Neuronal stem cell (in vitro differentiated cells): ENCODE data around the gene THSD4.

Source experiments
- DNase-seq: peaks from one replicate; pipeline ENCODE4 v3.0.0-alpha.2; 2013; ENCODE audit warnings: low spot score
- H2AFZ ChIP-seq: one replicate; pipeline ENCODE4 v1.6.1; 2013; ENCODE audit warnings: mild to moderate bottlenecking, low read length, inconsistent platforms
- H2AK5ac ChIP-seq: 2 replicates; pipeline ENCODE4 v1.6.1; 2013; ENCODE audit warnings: low read depth, mild to moderate bottlenecking, inconsistent platforms, low read length, moderate library complexity, mixed read lengths
- H2BK120ac ChIP-seq: 2 replicates; pipeline ENCODE4 v1.6.1; 2013; ENCODE audit warnings: low read depth, mild to moderate bottlenecking, inconsistent platforms, low read length, moderate library complexity, mixed read lengths
- H2BK12ac ChIP-seq: one replicate; pipeline ENCODE4 v1.6.1; 2013; ENCODE audit warnings: low read length, inconsistent platforms
- H2BK15ac ChIP-seq: 2 replicates; pipeline ENCODE4 v1.6.1; 2013; ENCODE audit warnings: mild to moderate bottlenecking, low read length, inconsistent platforms, mixed read lengths
- H2BK5ac ChIP-seq: one replicate; pipeline ENCODE4 v1.6.1; 2013; ENCODE audit warnings: inconsistent platforms, mild to moderate bottlenecking, low read length, moderate library complexity
- H3K14ac ChIP-seq: one replicate; pipeline ENCODE4 v1.6.1; 2013; ENCODE audit warnings: low read length, inconsistent platforms
- H3K18ac ChIP-seq: 2 replicates; pipeline ENCODE4 v1.6.1; 2013; ENCODE audit warnings: low read length, inconsistent platforms
- H3K23ac ChIP-seq: 2 replicates; pipeline ENCODE4 v1.6.1; 2013; ENCODE audit warnings: low read depth, mild to moderate bottlenecking, mixed read lengths, low read length, inconsistent platforms; ENCODE audit not compliant: poor library complexity
- H3K27ac ChIP-seq: replicated peaks from 3 replicates; pipeline ENCODE4 v1.5.1; 2013; ENCODE audit warnings: low read length, inconsistent platforms
- H3K27me3 ChIP-seq, 3 experiments: 2 replicates each; pipeline ENCODE4 v1.6.1; 2013; ENCODE audit warnings: low read length in 3 of 3, mild to moderate bottlenecking in 2 of 3, inconsistent platforms in 1 of 3, low read depth in 1 of 3, mixed read lengths in 1 of 3, moderate library complexity in 1 of 3; ENCODE audit not compliant: control insufficient read depth in 3 of 3, insufficient read depth in 3 of 3
- H3K36me3 ChIP-seq, 2 donors: replicated peaks in 1 of 2; 2 replicates each; pipeline ENCODE4 v1.6.1; 2013; ENCODE audit warnings: low read length in 2 of 2; ENCODE audit not compliant: control insufficient read depth in 2 of 2, insufficient read depth in 2 of 2
- H3K4ac ChIP-seq: 2 replicates; pipeline ENCODE4 v1.6.1; 2013; ENCODE audit warnings: inconsistent platforms, mild to moderate bottlenecking, low read length, moderate library complexity
- H3K4me1 ChIP-seq, 2 donors: 1 replicate in 1 of 2; 2 replicates in 1 of 2; pipeline ENCODE4 v1.6.1; 2013; ENCODE audit warnings: low read length in 2 of 2, low read depth in 1 of 2; ENCODE audit not compliant: control insufficient read depth in 2 of 2, insufficient read depth in 1 of 2
- H3K4me2 ChIP-seq: one replicate; pipeline ENCODE4 v1.6.1; 2013; ENCODE audit warnings: mild to moderate bottlenecking, low read length, inconsistent platforms; ENCODE audit not compliant: insufficient read depth, poor library complexity, severe bottlenecking
- H3K4me3 ChIP-seq, 2 donors: 2 replicates each; pipeline ENCODE4 v1.5.1; 2013; ENCODE audit warnings: low read length in 2 of 2, mild to moderate bottlenecking in 2 of 2, inconsistent platforms in 1 of 2, moderate library complexity in 1 of 2
- H3K79me1 ChIP-seq: one replicate; pipeline ENCODE4 v1.6.1; 2013; ENCODE audit warnings: low read depth, mild to moderate bottlenecking, inconsistent platforms, low read length, moderate library complexity
- H3K9ac ChIP-seq: one replicate; pipeline ENCODE4 v1.6.1; 2013; ENCODE audit warnings: mild to moderate bottlenecking, low read depth, low read length, inconsistent platforms; ENCODE audit not compliant: poor library complexity
- H3K9me3 ChIP-seq, 2 donors: replicated peaks in 1 of 2; 2 replicates each; pipeline versions ENCODE3 to v1.6.1; 2013; ENCODE audit warnings: low read length in 2 of 2, mild to moderate bottlenecking in 2 of 2, inconsistent platforms in 1 of 2, low read depth in 1 of 2, mixed read lengths in 1 of 2, moderate library complexity in 1 of 2; ENCODE audit not compliant: control insufficient read depth in 2 of 2, insufficient read depth in 1 of 2
- H4K8ac ChIP-seq: one replicate; pipeline ENCODE4 v1.6.1; 2013; ENCODE audit warnings: low read depth, mild to moderate bottlenecking, inconsistent platforms, low read length, moderate library complexity
- H4K91ac ChIP-seq: one replicate; pipeline ENCODE4 v1.6.1; 2013; ENCODE audit warnings: low read length, low read depth, mild to moderate bottlenecking, inconsistent platforms; ENCODE audit not compliant: poor library complexity
- WGBS, 2 donors: extraction: QIAGEN DNeasy Blood & Tissue Kit; methylation state at CpG; one replicate each; pipeline ENCODE4 v1.1.7; 2013; ENCODE audit warnings: missing lambda C conversion rate in 2 of 2, mixed read lengths in 1 of 2; ENCODE audit not compliant: insufficient read length in 2 of 2, insufficient replicate concordance in 1 of 2; ENCODE audit errors: extremely low coverage in 2 of 2; 5-methylcytosine and 5-hydroxymethylcytosine counted together

The THSD4 gene

GRCh38 chr15:71374607-71375352 is 259.5 kb downstream of the THSD4 start:
- no peak overlapping the region for H3K18ac ChIP-seq
- no CpG with 5 or more reads among the region's 6 CpGs for WGBS, 2 donors
- H3K79me1 ChIP-seq, result no peaks in the 10 kb centered on the region
- H2AFZ ChIP-seq, result no peak overlapping the region
- H3K4me2 ChIP-seq, result no peak overlapping the region
- no peak overlapping the region for H3K4me3 ChIP-seq
- DNase-seq, result no peak
- no peak overlapping the region for H2BK120ac ChIP-seq
- H4K8ac ChIP-seq, result no peak overlapping the region
- no peaks in the 10 kb centered on the region for H3K27me3 ChIP-seq
- no peaks in the 10 kb centered on the region for H3K9me3 ChIP-seq
- no peak overlapping the region for H2BK15ac ChIP-seq
- no peak overlapping the region for H4K91ac ChIP-seq
- H2AK5ac ChIP-seq, result no peak overlapping the region
- H3K36me3 ChIP-seq, result no peaks in the 10 kb centered on the region
- H3K9ac ChIP-seq, result no peak overlapping the region
- no peak overlapping the region for H3K14ac ChIP-seq
- H3K23ac ChIP-seq, result no peak overlapping the region
- H2BK5ac ChIP-seq, result no peak overlapping the region
- H2BK12ac ChIP-seq, result no peak overlapping the region
- H3K4ac ChIP-seq, result no peak overlapping the region
- no peaks in the 10 kb centered on the region for H3K4me1 ChIP-seq
- H3K27ac ChIP-seq, result no peak overlapping the region

- no peak overlapping the region for H3K4me3 ChIP-seq
- no peak overlapping the region for H3K9ac ChIP-seq
- no peak overlapping the region for H4K91ac ChIP-seq
- H3K4ac ChIP-seq, result no peak overlapping the region
- no peak overlapping the region for H2BK12ac ChIP-seq
- no peak overlapping the region for H2BK120ac ChIP-seq
- H2BK15ac ChIP-seq, result no peak overlapping the region
- H3K4me2 ChIP-seq, result no peak overlapping the region
- H2BK5ac ChIP-seq, result no peak overlapping the region
- H3K4me1 ChIP-seq, result no peaks in the 10 kb centered on the region
- no peak overlapping the region for H3K14ac ChIP-seq
- no peak overlapping the region for H3K27ac ChIP-seq
- DNase-seq, result no peak
- H3K23ac ChIP-seq, result no peak overlapping the region
- H3K18ac ChIP-seq, result no peak overlapping the region
- no peak overlapping the region for H2AFZ ChIP-seq
- no peaks in the 10 kb centered on the region for H3K27me3 ChIP-seq
- WGBS, 2 donors, result no CpG with 5 or more reads among the region's 3 CpGs
- H3K79me1 ChIP-seq, result no peaks in the 10 kb centered on the region
- H2AK5ac ChIP-seq, result no peak overlapping the region
- H3K36me3 ChIP-seq, result no peaks in the 10 kb centered on the region
- H4K8ac ChIP-seq, result no peak overlapping the region
- H3K9me3 ChIP-seq, result no peaks in the 10 kb centered on the region
Observed at GRCh38 chr15:71375934-71376333, 260.7 kb downstream of the THSD4 start.

GRCh38 chr15:71379893-71380292 is 264.6 kb downstream of the THSD4 start:
- WGBS, 2 donors, result no CpG with 5 or more reads among the region's 2 CpGs
- Histone ChIP-seq H4K8ac (no peak overlapping the region), H3K14ac (no peak overlapping the region)

GRCh38 chr15:71380345-71380744 is 265.1 kb downstream of the THSD4 start:
- Histone ChIP-seq H2BK15ac (no peak overlapping the region), H3K9ac (no peak overlapping the region), H2AK5ac (no peak overlapping the region), H4K91ac (no peak overlapping the region), H4K8ac (no peak overlapping the region), H3K27me3 (peaks cover 0 to 3% (median 0%) of the 10 kb centered on the region in 3 experiments), H3K4me3 (no peak overlapping the region), H2AFZ (no peak overlapping the region), H3K36me3 (no peaks in the 10 kb centered on the region), H2BK5ac (no peak overlapping the region), H3K18ac (no peak overlapping the region), H2BK120ac (no peak overlapping the region), H3K4ac (no peak overlapping the region), H3K4me1 (no peaks in the 10 kb centered on the region), H3K79me1 (no peaks in the 10 kb centered on the region), H3K4me2 (no peak overlapping the region), H3K14ac (no peak overlapping the region), H3K23ac (no peak overlapping the region), H3K27ac (no peak overlapping the region), H2BK12ac (no peak overlapping the region), H3K9me3 (no peaks in the 10 kb centered on the region)
- no CpG with 5 or more reads among the region's 2 CpGs for WGBS, 2 donors
- DNase-seq, result no peak

More at GRCh38 chr15:71379893-71380292, 264.6 kb downstream of the THSD4 start:
- H3K27me3 ChIP-seq, result peaks cover 0 to 3% (median 0%) of the 10 kb centered on the region in 3 experiments
- H3K4me3 ChIP-seq, result no peak overlapping the region
- no peak overlapping the region for H2AFZ ChIP-seq
- no peak overlapping the region for H4K91ac ChIP-seq
- H3K4me1 ChIP-seq, result no peaks in the 10 kb centered on the region
- no peak overlapping the region for H2BK15ac ChIP-seq
- no peak for DNase-seq
- H3K9ac ChIP-seq, result no peak overlapping the region
- no peak overlapping the region for H2BK120ac ChIP-seq
- H3K36me3 ChIP-seq, result no peaks in the 10 kb centered on the region
- no peak overlapping the region for H2BK12ac ChIP-seq
- no peak overlapping the region for H3K4me2 ChIP-seq
- H3K18ac ChIP-seq, result no peak overlapping the region
- H3K79me1 ChIP-seq, result no peaks in the 10 kb centered on the region
- no peak overlapping the region for H2AK5ac ChIP-seq
- no peak overlapping the region for H3K23ac ChIP-seq
- H3K9me3 ChIP-seq, result no peaks in the 10 kb centered on the region
- H2BK5ac ChIP-seq, result no peak overlapping the region
- no peak overlapping the region for H3K4ac ChIP-seq
- no peak overlapping the region for H3K27ac ChIP-seq
